Keratinocyte (primary cell): ENCODE results near the gene INPP4B. TPM values are rescaled to one million over a fixed set of nuclear protein-coding genes. Genes with fewer than 3 reads are reported as not detected.

Source experiments
- DNase-seq: peaks from one replicate; pipeline ENCODE4 v3.0.0-alpha.2; 2011; ENCODE audit warnings: low read depth, missing footprints, low spot score
- FAIRE-seq: peaks from 2 replicates; lab custom pipeline; 2011; peaks lifted over from hg19 to GRCh38; lab: Jason Lieb, UNC
- H2AFZ ChIP-seq: 2 replicates; pipeline ENCODE4 v1.6.0; 2012; ENCODE audit warnings: low read length, control low read depth, inconsistent platforms; ENCODE audit not compliant: control insufficient read depth
- H3K27ac ChIP-seq: 2 replicates; pipeline ENCODE4 v1.5.1; 2011; ENCODE audit warnings: low read length; ENCODE audit not compliant: control insufficient read depth, insufficient read depth
- H3K27me3 ChIP-seq: 3 replicates; pipeline ENCODE4 v1.6.0; 2011; ENCODE audit warnings: low read length; ENCODE audit not compliant: control insufficient read depth, insufficient read depth; ENCODE audit errors: extremely low read depth
- H3K36me3 ChIP-seq, 2 experiments: 2 replicates in 1 of 2; 3 replicates in 1 of 2; pipeline ENCODE4 v1.5.1; 2011; ENCODE audit warnings: low read length in 2 of 2, mild to moderate bottlenecking in 1 of 2; ENCODE audit not compliant: control insufficient read depth in 2 of 2, insufficient read depth in 2 of 2; ENCODE audit errors: extremely low read depth in 1 of 2
- H3K4me1 ChIP-seq: 3 replicates; pipeline ENCODE4 v1.5.1; 2011; ENCODE audit warnings: low read length; ENCODE audit not compliant: control insufficient read depth, insufficient read depth; ENCODE audit errors: extremely low read depth
- H3K4me2 ChIP-seq: 3 replicates; pipeline ENCODE4 v1.6.0; 2011; ENCODE audit warnings: low read depth, low read length; ENCODE audit not compliant: control insufficient read depth, insufficient read depth; ENCODE audit errors: extremely low read depth
- H3K4me3 ChIP-seq, 3 experiments: fragments of 200-600 bp in 1 of 3; sonication (generic) in 1 of 3; 2 replicates in 2 of 3; 3 replicates in 1 of 3; pipeline ENCODE4 v1.5.1; 2011 to 2016; ENCODE audit warnings: low read length in 3 of 3, mild to moderate bottlenecking in 3 of 3, control low read depth in 2 of 3, inconsistent platforms in 1 of 3, low read depth in 1 of 3, mixed read lengths in 1 of 3, mixed run types in 1 of 3, moderate library complexity in 1 of 3; ENCODE audit not compliant: control insufficient read depth in 2 of 3, insufficient read depth in 2 of 3; ENCODE audit errors: extremely low read depth in 1 of 3
- H3K79me2 ChIP-seq: 2 replicates; pipeline ENCODE4 v1.6.0; 2012; ENCODE audit warnings: low read length; ENCODE audit not compliant: control insufficient read depth, insufficient read depth
- H3K9ac ChIP-seq: 3 replicates; pipeline ENCODE4 v1.6.0; 2011; ENCODE audit warnings: low read length; ENCODE audit not compliant: control insufficient read depth, insufficient read depth; ENCODE audit errors: extremely low read depth
- H3K9me1 ChIP-seq: 3 replicates; pipeline ENCODE4 v1.6.0; 2011; ENCODE audit warnings: low read length; ENCODE audit not compliant: control insufficient read depth, insufficient read depth; ENCODE audit errors: extremely low read depth
- H3K9me3 ChIP-seq: 2 replicates; pipeline ENCODE4 v1.5.1; 2012; ENCODE audit warnings: low read depth, low read length; ENCODE audit not compliant: control insufficient read depth
- H4K20me1 ChIP-seq: 3 replicates; pipeline ENCODE4 v1.6.0; 2011; ENCODE audit warnings: low read length; ENCODE audit not compliant: control insufficient read depth, insufficient read depth; ENCODE audit errors: extremely low read depth
- CTCF ChIP-seq, 3 experiments: IDR thresholded peaks in 1 of 3; conservative IDR thresholded peaks in 1 of 3; optimal IDR thresholded peaks in 1 of 3; 2 replicates in 2 of 3; 3 replicates in 1 of 3; pipeline versions ENCODE3 to v1.5.1; 2011; ENCODE audit warnings: low read length in 3 of 3, mild to moderate bottlenecking in 3 of 3, moderate library complexity in 2 of 3, control low read depth in 1 of 3, inconsistent platforms in 1 of 3; ENCODE audit not compliant: insufficient read depth in 2 of 3; ENCODE audit errors: extremely low read depth in 1 of 3
- EZH2 ChIP-seq: IDR thresholded peaks from one replicate; pipeline ENCODE4 v1.6.1; 2012; ENCODE audit warnings: inconsistent platforms, mild to moderate bottlenecking, low read length, moderate library complexity
- dilution Hi-C: fragments of 300-500 bp; cut with MboI; formaldehyde crosslinking; loops from one replicate; pipeline ENCODE4 v1.7.0; 2020; ENCODE audit warnings: low sequenced_read_pairs; ENCODE audit not compliant: extremely low pct_ligation_motif_present
- polyA plus RNA-seq, 5 experiments: library from polyadenylated mRNA; depleted of rRNA in 3 of 5; stranded (reverse) in 3 of 5; stranded (forward) in 1 of 5; unstranded in 1 of 5; fragments of >200 nt; gene quantifications; 1 replicate in 1 of 5; 2 replicates in 3 of 5; 3 replicates in 1 of 5; pipeline versions ENCODE4 v1.2.1 to v1.2.3, GENCODE V29; 2011 to 2012; ENCODE audit warnings: missing spikeins in 2 of 5, low read depth in 1 of 5, low replicate concordance in 1 of 5

Gene INPP4B
- polyA plus RNA-seq, 1 donor (not counting 4 experiments of a cell fraction or from before 2014, with no cell fraction given), result 50.2 TPM

GRCh38 chr4:142265536-142265935 is 580.6 kb downstream of the INPP4B start:
- dilution Hi-C loops, result no loop called here
- Histone ChIP-seq H3K79me2 (peaks cover 72% of the 10 kb centered on the region), H4K20me1 (peaks cover 6% of the 10 kb centered on the region), H3K9me1 (peaks cover 2% of the 10 kb centered on the region), H3K4me1 (peaks cover 10% of the 10 kb centered on the region), H2AFZ (no peak overlapping the region), H3K4me3 (no peak overlapping the region), H3K9ac (no peak overlapping the region), H3K27ac (peak overlapping the region; percentile 42), H3K4me2 (no peak overlapping the region), H3K27me3 (no peaks in the 10 kb centered on the region), H3K36me3 (peaks cover 0 to 13% of the 10 kb centered on the region in 2 experiments), H3K9me3 (no peaks in the 10 kb centered on the region)
- peak; percentile 58 for FAIRE-seq
- DNase-seq, result no peak
- no peak for TF ChIP-seq CTCF (optimal IDR thresholded peaks at IDR 0.05 in 1 of 3, IDR thresholded peaks at IDR 0.05 in 1 of 3, conservative IDR thresholded peaks at IDR 0.05 in 1 of 3; ENCODE audit: extremely low read depth in 1 of 3, insufficient read depth in 2 of 3, low read length in 3 of 3)
- no peak for TF ChIP-seq EZH2

- H2AFZ ChIP-seq, result no peak overlapping the region
- peaks cover 6% of the 10 kb centered on the region for H4K20me1 ChIP-seq
- H3K9me3 ChIP-seq, result no peaks in the 10 kb centered on the region
- peaks cover 0 to 11% of the 10 kb centered on the region in 2 experiments for H3K36me3 ChIP-seq
- dilution Hi-C loops, result no loop called here
- no peak overlapping the region for H3K4me2 ChIP-seq
- H3K4me1 ChIP-seq, result peaks cover 10% of the 10 kb centered on the region
- TF ChIP-seq EZH2 (no peak), CTCF (optimal IDR thresholded peaks at IDR 0.05 in 1 of 3, IDR thresholded peaks at IDR 0.05 in 1 of 3, conservative IDR thresholded peaks at IDR 0.05 in 1 of 3; ENCODE audit: extremely low read depth in 1 of 3, insufficient read depth in 2 of 3, low read length in 3 of 3) (no peak)
- peak overlapping the region; percentile 10 for H3K27ac ChIP-seq
- peaks cover 73% of the 10 kb centered on the region for H3K79me2 ChIP-seq
- peaks cover 2% of the 10 kb centered on the region for H3K9me1 ChIP-seq
- H3K9ac ChIP-seq, result no peak overlapping the region
- FAIRE-seq, result no peak
- H3K27me3 ChIP-seq, result no peaks in the 10 kb centered on the region
- no peak for DNase-seq
- no peak overlapping the region for H3K4me3 ChIP-seq
These were observed 581.1 kb downstream of the INPP4B start for GRCh38 chr4:142264961-142265360.
